Astrocyte (in vitro differentiated cells and primary cell): ENCODE measurements around the gene PRR16. TPM values are rescaled to one million over a fixed set of nuclear protein-coding genes. Genes with fewer than 3 reads are reported as not detected.

Source experiments
- DNase-seq: peaks from one replicate; pipeline ENCODE4 v3.0.0-alpha.2; 2010; ENCODE audit warnings: low read depth
- FAIRE-seq: peaks from 2 replicates; lab custom pipeline; 2011; peaks lifted over from hg19 to GRCh38; lab: Jason Lieb, UNC
- H2AFZ ChIP-seq: 2 replicates; pipeline ENCODE4 v1.6.0; 2012; ENCODE audit warnings: low read depth, low read length, inconsistent platforms
- H3K27ac ChIP-seq: 2 replicates; pipeline ENCODE4 v1.5.1; 2011; ENCODE audit warnings: low read depth, low read length, inconsistent platforms
- H3K27me3 ChIP-seq: 2 replicates; pipeline ENCODE4 v1.6.0; 2011; ENCODE audit warnings: low read length, inconsistent platforms; ENCODE audit not compliant: insufficient read depth
- H3K36me3 ChIP-seq: 2 replicates; pipeline ENCODE4 v1.5.1; 2011; ENCODE audit warnings: low read length, inconsistent platforms; ENCODE audit not compliant: insufficient read depth
- H3K4me1 ChIP-seq: 2 replicates; pipeline ENCODE4 v1.5.1; 2011; ENCODE audit warnings: low read length, inconsistent platforms; ENCODE audit not compliant: insufficient read depth
- H3K4me2 ChIP-seq: 2 replicates; pipeline ENCODE4 v1.6.0; 2012; ENCODE audit warnings: low read length, inconsistent platforms
- H3K4me3 ChIP-seq: 2 replicates; pipeline ENCODE4 v1.5.1; 2011; ENCODE audit warnings: low read depth, mild to moderate bottlenecking, low read length, inconsistent platforms; ENCODE audit not compliant: insufficient read depth
- H3K79me2 ChIP-seq: 2 replicates; pipeline ENCODE4 v1.6.0; 2012; ENCODE audit warnings: mild to moderate bottlenecking, low read length, inconsistent platforms; ENCODE audit not compliant: insufficient read depth
- H3K9ac ChIP-seq: 2 replicates; pipeline ENCODE4 v1.6.0; 2012; ENCODE audit warnings: mild to moderate bottlenecking, low read length, inconsistent platforms
- H3K9me3 ChIP-seq: 2 replicates; pipeline ENCODE4 v1.5.1; 2012; ENCODE audit warnings: low read depth, mild to moderate bottlenecking, low read length, inconsistent platforms; ENCODE audit not compliant: insufficient read depth
- H4K20me1 ChIP-seq: 2 replicates; pipeline ENCODE4 v1.6.0; 2012; ENCODE audit warnings: low read length, inconsistent platforms; ENCODE audit not compliant: insufficient read depth
- H3K27ac Mint-ChIP-seq: one replicate; pipeline ENCODE4 v1.8.0; 2021; ENCODE audit warnings: mild to moderate bottlenecking, mixed read lengths; ENCODE audit not compliant: unreplicated experiment
- H3K27me3 Mint-ChIP-seq: one replicate; pipeline ENCODE4 v1.8.0; 2021; ENCODE audit warnings: low read depth, mixed read lengths; ENCODE audit not compliant: unreplicated experiment
- H3K36me3 Mint-ChIP-seq: one replicate; pipeline ENCODE4 v1.8.0; 2021; ENCODE audit warnings: low read depth, mixed read lengths; ENCODE audit not compliant: unreplicated experiment
- H3K4me1 Mint-ChIP-seq: one replicate; pipeline ENCODE4 v1.8.0; 2021; ENCODE audit warnings: low read depth, mixed read lengths; ENCODE audit not compliant: unreplicated experiment
- H3K4me3 Mint-ChIP-seq: one replicate; pipeline ENCODE4 v1.8.0; 2021; ENCODE audit warnings: mild to moderate bottlenecking, moderate library complexity, mixed read lengths; ENCODE audit not compliant: unreplicated experiment
- H3K9me3 Mint-ChIP-seq: one replicate; pipeline ENCODE4 v1.8.0; 2021; ENCODE audit warnings: mild to moderate bottlenecking, mixed read lengths; ENCODE audit not compliant: unreplicated experiment
- CTCF ChIP-seq: IDR thresholded peaks from 2 replicates; pipeline ENCODE4 v1.5.1; 2011; ENCODE audit warnings: low read depth, mild to moderate bottlenecking, inconsistent platforms, low read length, moderate library complexity; ENCODE audit not compliant: insufficient read depth
- EZH2 ChIP-seq: IDR thresholded peaks from 2 replicates; pipeline ENCODE4 v1.6.1; 2012; ENCODE audit warnings: mild to moderate bottlenecking, low read length, inconsistent platforms; ENCODE audit not compliant: insufficient read depth
- total RNA-seq: library from RNA; stranded (reverse); gene quantifications from 2 replicates; pipeline ENCODE4 v1.2.1, GENCODE V29; 2021

The PRR16 gene
- total RNA-seq, 1 donor from 2014 or later, result 9.1 TPM

GRCh38 chr5:120471971-120472370 lies 7.9 kb downstream of the PRR16 start:
- Mint-ChIP-seq H3K27ac (no peak overlapping the region), H3K36me3 (no peaks in the 10 kb centered on the region), H3K4me1 (peaks cover 3% of the 10 kb centered on the region), H3K4me3 (no peak overlapping the region), H3K9me3 (no peaks in the 10 kb centered on the region), H3K27me3 (no peaks in the 10 kb centered on the region)
- Histone ChIP-seq H3K4me3 (no peak overlapping the region), H3K79me2 (peaks cover 90% of the 10 kb centered on the region), H3K36me3 (no peaks in the 10 kb centered on the region), H4K20me1 (no peaks in the 10 kb centered on the region), H3K27ac (no peak overlapping the region), H3K4me1 (peaks cover 3% of the 10 kb centered on the region), H3K9ac (no peak overlapping the region), H3K4me2 (no peak overlapping the region), H2AFZ (no peak overlapping the region), H3K9me3 (no peaks in the 10 kb centered on the region), H3K27me3 (no peaks in the 10 kb centered on the region)
- no peak for TF ChIP-seq EZH2
- TF ChIP-seq CTCF, result no peak
- FAIRE-seq (peak; percentile 80), DNase-seq (no peak)

- no peak for TF ChIP-seq EZH2
- TF ChIP-seq CTCF, result no peak
- no peak for DNase-seq
- H3K4me1 ChIP-seq, result peaks cover 3% of the 10 kb centered on the region
- no peaks in the 10 kb centered on the region for H3K27me3 ChIP-seq
- no peak for FAIRE-seq
- Mint-ChIP-seq H3K4me1 (peaks cover 3% of the 10 kb centered on the region), H3K4me3 (no peak overlapping the region), H3K27me3 (no peaks in the 10 kb centered on the region), H3K9me3 (no peaks in the 10 kb centered on the region), H3K36me3 (no peaks in the 10 kb centered on the region), H3K27ac (no peak overlapping the region)
- no peak overlapping the region for H3K4me2 ChIP-seq
- H3K36me3 ChIP-seq, result no peaks in the 10 kb centered on the region
- no peak overlapping the region for H3K27ac ChIP-seq
- H3K4me3 ChIP-seq, result no peak overlapping the region
- H3K9ac ChIP-seq, result no peak overlapping the region
- peaks cover 90% of the 10 kb centered on the region for H3K79me2 ChIP-seq
- no peak overlapping the region for H2AFZ ChIP-seq
- H4K20me1 ChIP-seq, result no peaks in the 10 kb centered on the region
- H3K9me3 ChIP-seq, result no peaks in the 10 kb centered on the region
Measured at GRCh38 chr5:120472911-120473310, 8.8 kb downstream of the PRR16 start.

GRCh38 chr5:120473332-120473731 lies 9.2 kb downstream of the PRR16 start:
- H3K27me3 Mint-ChIP-seq, result no peaks in the 10 kb centered on the region
- H2AFZ ChIP-seq, result no peak overlapping the region
- no peak for TF ChIP-seq CTCF
- no peak for TF ChIP-seq EZH2
- H3K36me3 Mint-ChIP-seq, result no peaks in the 10 kb centered on the region
- H3K79me2 ChIP-seq, result peaks cover 89% of the 10 kb centered on the region
- no peak overlapping the region for H3K27ac ChIP-seq
- H3K4me1 ChIP-seq, result peaks cover 3% of the 10 kb centered on the region
- no peaks in the 10 kb centered on the region for H4K20me1 ChIP-seq
- H3K9me3 Mint-ChIP-seq, result no peaks in the 10 kb centered on the region
- peaks cover 3% of the 10 kb centered on the region for H3K4me1 Mint-ChIP-seq
- FAIRE-seq, result no peak
- no peaks in the 10 kb centered on the region for H3K36me3 ChIP-seq
- H3K9me3 ChIP-seq, result no peaks in the 10 kb centered on the region
- no peak overlapping the region for H3K9ac ChIP-seq
- H3K4me3 Mint-ChIP-seq, result no peak overlapping the region
- DNase-seq, result no peak
- H3K27me3 ChIP-seq, result no peaks in the 10 kb centered on the region
- H3K4me2 ChIP-seq, result no peak overlapping the region
- H3K4me3 ChIP-seq, result no peak overlapping the region
- H3K27ac Mint-ChIP-seq, result no peak overlapping the region
